Caco-2 (cell line): ENCODE data around the gene BMP7. TPM values are rescaled to one million over a fixed set of nuclear protein-coding genes. Genes with fewer than 3 reads are reported as not detected.

Experiments
- BruUV-seq: library from RNA; stranded (reverse); fragments of 400-500 nt; replicated peaks from 2 replicates; lab custom pipeline; 2021; lab: Mats Ljungman, UMichigan
- CTCF ChIA-PET: fragments of 300-600 bp; sonication (Branson Sonifier 250); formaldehyde crosslinking; loops from one replicate; lab custom pipeline; 2022; ENCODE audit warnings: antibody characterized with exemption; lab: Charles Lee
- POLR2A ChIA-PET: fragments of 300-600 bp; sonication (Branson Sonifier 250); formaldehyde crosslinking; loops from one replicate; lab custom pipeline; 2022; ENCODE audit warnings: antibody characterized with exemption; lab: Charles Lee
- DNase-seq, 2 experiments: peaks; one replicate each; pipeline versions ENCODE4 v3.0.0 to v3.0.0-alpha.2; 2020 to 2022
- H3K27me3 ChIP-seq: replicated peaks from 2 replicates; pipeline ENCODE4 v1.6.0; 2011; ENCODE audit warnings: low read length; ENCODE audit not compliant: control insufficient read depth, insufficient read depth
- H3K36me3 ChIP-seq: 2 replicates; pipeline ENCODE4 v1.5.1; 2011; ENCODE audit warnings: low read length; ENCODE audit not compliant: control insufficient read depth, insufficient read depth
- H3K4me1 ChIP-seq: fragments of 250-450 bp; sonication (Bioruptor Pico); 2 replicates; pipeline ENCODE4 v1.5.1; 2020; ENCODE audit warnings: mild to moderate bottlenecking
- H3K4me3 ChIP-seq: 2 replicates; pipeline ENCODE4 v1.5.1; 2011; ENCODE audit warnings: low read depth, mild to moderate bottlenecking, control low read depth, low read length
- H3K9me3 ChIP-seq: fragments of 250-450 bp; sonication (Bioruptor Pico); 2 replicates; pipeline ENCODE4 v1.5.1; 2020; ENCODE audit warnings: mild to moderate bottlenecking, moderate library complexity
- H3K27ac Mint-ChIP-seq: one replicate; pipeline ENCODE4 v1.8.0; 2022; ENCODE audit warnings: mixed read lengths; ENCODE audit not compliant: unreplicated experiment
- H3K27me3 Mint-ChIP-seq: one replicate; pipeline ENCODE4 v1.8.0; 2022; ENCODE audit warnings: mixed read lengths; ENCODE audit not compliant: insufficient read depth, unreplicated experiment
- H3K36me3 Mint-ChIP-seq: one replicate; pipeline ENCODE4 v1.8.0; 2022; ENCODE audit warnings: mild to moderate bottlenecking, mixed read lengths; ENCODE audit not compliant: insufficient read depth, unreplicated experiment
- H3K4me1 Mint-ChIP-seq: one replicate; pipeline ENCODE4 v1.8.0; 2022; ENCODE audit warnings: low read depth, mixed read lengths; ENCODE audit not compliant: unreplicated experiment
- H3K4me3 Mint-ChIP-seq: one replicate; pipeline ENCODE4 v1.8.0; 2022; ENCODE audit warnings: mild to moderate bottlenecking, moderate library complexity, mixed read lengths; ENCODE audit not compliant: unreplicated experiment
- H3K9me3 Mint-ChIP-seq: one replicate; pipeline ENCODE4 v1.8.0; 2022; ENCODE audit warnings: mixed read lengths; ENCODE audit not compliant: unreplicated experiment
- CTCF ChIP-seq, 2 experiments: fragments of 200-600 bp in 1 of 2; IDR thresholded peaks; 1 replicate in 1 of 2; 2 replicates in 1 of 2; pipeline versions ENCODE4 v1.5.1 to v1.8.0; 2011 to 2022; ENCODE audit warnings: antibody characterized with exemption in 1 of 2, control low read depth in 1 of 2, inconsistent platforms in 1 of 2, low read depth in 1 of 2, low read length in 1 of 2, mild to moderate bottlenecking in 1 of 2, moderate library complexity in 1 of 2; ENCODE audit not compliant: insufficient read depth in 1 of 2, severe bottlenecking in 1 of 2, unreplicated experiment in 1 of 2
- intact Hi-C: fragments of 100-400 bp; cut with micrococcal nuclease; formaldehyde crosslinking; loops from one replicate; pipeline ENCODE4 v1.10.0; 2022; ENCODE audit not compliant: unreplicated experiment
- total RNA-seq: library from RNA; stranded (reverse); gene quantifications from 2 replicates; pipeline ENCODE4 v1.2.3, GENCODE V29; 2022

BMP7 gene
- total RNA-seq, 1 experiment from 2014 or later = 317 TPM

GRCh38 chr20:57214427-57214826 is 52.0 kb downstream of the BMP7 start:
- Mint-ChIP-seq H3K4me1 (peaks cover 13% of the 10 kb centered on the region), H3K27ac (no peak overlapping the region), H3K4me3 (no peak overlapping the region), H3K9me3 (no peaks in the 10 kb centered on the region), H3K36me3 (peaks cover 64% of the 10 kb centered on the region), H3K27me3 (no peaks in the 10 kb centered on the region)
- TF ChIP-seq CTCF (IDR thresholded peaks at IDR 0.05; ENCODE audit: insufficient read depth in 1 of 2, low read depth in 1 of 2, low read length in 1 of 2, severe bottlenecking in 1 of 2, unreplicated experiment in 1 of 2) = no peak
- intact Hi-C loops = no loop called here
- BruUV-seq = no TSS peak
- H3K4me1 ChIP-seq = peaks cover 29% of the 10 kb centered on the region
- peaks cover 4% of the 10 kb centered on the region; the same call in 1 of the 2 replicates for H3K36me3 ChIP-seq
- ChIA-PET POLR2A (no interaction called here), CTCF (interaction anchor here (0.7 kb wide), 1 partner anchor 118 kb away, joined by 3 read pairs; no protein-coding TSS in a partner anchor)
- DNase-seq = no peak
- 0 out of 2 replicates have a peak, but pooled peaks cover 3% of the 10 kb centered on the region for H3K9me3 ChIP-seq
- no peak overlapping the region for H3K4me3 ChIP-seq
- no peaks in the 10 kb centered on the region for H3K27me3 ChIP-seq

- no peaks in the 10 kb centered on the region for H3K27me3 Mint-ChIP-seq
- no peaks in the 10 kb centered on the region for H3K9me3 ChIP-seq
- no peak overlapping the region for H3K4me3 Mint-ChIP-seq
- intact Hi-C loops = no loop called here
- POLR2A ChIA-PET = no interaction called here
- no peak for DNase-seq
- H3K9me3 Mint-ChIP-seq = no peaks in the 10 kb centered on the region
- no peak overlapping the region for H3K27ac Mint-ChIP-seq
- H3K36me3 Mint-ChIP-seq = peaks cover 69% of the 10 kb centered on the region
- H3K36me3 ChIP-seq = peaks cover 4% of the 10 kb centered on the region; the same call in 1 of the 2 replicates
- no peaks in the 10 kb centered on the region for H3K27me3 ChIP-seq
- peaks cover 30% of the 10 kb centered on the region for H3K4me1 ChIP-seq
- H3K4me1 Mint-ChIP-seq = peaks cover 13% of the 10 kb centered on the region
- CTCF ChIA-PET = interaction anchor here (0.7 kb wide), 1 partner anchor 119 kb away, joined by 3 read pairs; no protein-coding TSS in a partner anchor
- H3K4me3 ChIP-seq = no peak overlapping the region
- no peak for TF ChIP-seq CTCF (IDR thresholded peaks at IDR 0.05; ENCODE audit: insufficient read depth in 1 of 2, low read depth in 1 of 2, low read length in 1 of 2, severe bottlenecking in 1 of 2, unreplicated experiment in 1 of 2)
- no TSS peak for BruUV-seq
Observed at GRCh38 chr20:57213924-57214323, 52.5 kb downstream of the BMP7 start.

- CTCF ChIA-PET = no interaction called here
- TF ChIP-seq CTCF (IDR thresholded peaks at IDR 0.05; ENCODE audit: insufficient read depth in 1 of 2, low read depth in 1 of 2, low read length in 1 of 2, severe bottlenecking in 1 of 2, unreplicated experiment in 1 of 2) = no peak
- Mint-ChIP-seq H3K27me3 (no peaks in the 10 kb centered on the region), H3K4me3 (no peak overlapping the region), H3K4me1 (peaks cover 13% of the 10 kb centered on the region), H3K36me3 (peaks cover 75% of the 10 kb centered on the region), H3K9me3 (no peaks in the 10 kb centered on the region), H3K27ac (peak overlapping the region; percentile 9)
- no peak overlapping the region for H3K4me3 ChIP-seq
- no peak for DNase-seq
- POLR2A ChIA-PET = interaction anchor here (0.5 kb wide), 1 partner anchor 800 kb away, joined by 4 read pairs; no protein-coding TSS in a partner anchor
- no peaks in the 10 kb centered on the region for H3K27me3 ChIP-seq
- intact Hi-C loops = no loop called here
- H3K4me1 ChIP-seq = peaks cover 30% of the 10 kb centered on the region
- no TSS peak for BruUV-seq
- H3K9me3 ChIP-seq = no peaks in the 10 kb centered on the region; the same call in 1 of the 2 replicates
- peaks cover under 1% of the 10 kb centered on the region; the same call in 1 of the 2 replicates for H3K36me3 ChIP-seq
Observed at GRCh38 chr20:57213291-57213690, 53.1 kb downstream of the BMP7 start.
